ENCODE data around the gene SENP5. TPM values are rescaled to one million over a fixed set of nuclear protein-coding genes. Genes with fewer than 3 reads are reported as not detected.

Gene SENP5
- total RNA-seq, 1 experiment from 2014 or later: 30.2 TPM

DNA sequence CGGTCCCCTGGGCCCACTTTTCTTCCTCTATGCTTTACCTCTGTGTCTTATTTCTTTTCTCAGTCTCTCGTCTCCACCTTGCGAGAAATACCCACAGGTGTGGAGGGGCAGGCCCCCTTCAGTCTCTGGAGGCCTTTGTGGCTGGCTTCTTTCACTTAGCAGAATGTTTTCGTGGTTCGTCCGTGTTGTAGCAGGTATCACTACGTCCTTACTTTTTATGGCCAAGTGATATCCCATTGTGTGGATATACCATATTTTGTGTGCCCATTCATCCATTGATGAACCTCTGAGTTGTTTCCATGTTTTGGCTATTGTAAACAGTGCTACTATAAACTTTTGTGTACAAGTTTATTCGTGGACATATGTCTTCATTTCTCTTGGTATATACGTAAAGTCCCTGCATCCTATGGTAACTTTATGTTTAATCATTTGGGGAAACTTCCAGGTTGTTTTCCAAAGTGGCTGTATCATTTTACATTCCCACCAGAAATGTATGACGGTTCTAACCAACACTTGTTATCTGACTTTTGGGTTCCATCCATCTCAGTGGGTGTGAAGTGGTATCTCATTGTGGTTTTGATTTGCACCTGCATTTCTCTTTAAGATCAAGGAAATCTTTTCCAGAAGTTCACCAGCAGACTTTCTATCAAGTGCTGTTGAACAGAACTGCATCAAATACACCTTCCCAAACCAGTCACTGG, 95.4 kb downstream of the SENP5 start:
- Mint-ChIP-seq H3K27ac (ENCODE audit: low read depth, unreplicated experiment) (no peak overlapping the region), H3K27me3 (ENCODE audit: insufficient read depth, unreplicated experiment) (no peaks in the 10 kb centered on the region), H3K4me1 (ENCODE audit: insufficient read depth, unreplicated experiment) (no peaks in the 10 kb centered on the region), H3K36me3 (ENCODE audit: insufficient read depth, unreplicated experiment) (peaks cover 5% of the 10 kb centered on the region), H3K4me3 (ENCODE audit: unreplicated experiment) (no peak overlapping the region), H3K9me3 (ENCODE audit: unreplicated experiment) (no peaks in the 10 kb centered on the region)
- ChIA-PET POLR2A (interaction anchor here (0.7 kb wide), 1 partner anchor 54 kb away, joined by 3 read pairs; no protein-coding TSS in a partner anchor), CTCF (no interaction called here)
- intact Hi-C loops (cut with micrococcal nuclease): no loop called here
- BruUV-seq (replicated peaks): no TSS peak
- TF ChIP-seq, protein P1, sequence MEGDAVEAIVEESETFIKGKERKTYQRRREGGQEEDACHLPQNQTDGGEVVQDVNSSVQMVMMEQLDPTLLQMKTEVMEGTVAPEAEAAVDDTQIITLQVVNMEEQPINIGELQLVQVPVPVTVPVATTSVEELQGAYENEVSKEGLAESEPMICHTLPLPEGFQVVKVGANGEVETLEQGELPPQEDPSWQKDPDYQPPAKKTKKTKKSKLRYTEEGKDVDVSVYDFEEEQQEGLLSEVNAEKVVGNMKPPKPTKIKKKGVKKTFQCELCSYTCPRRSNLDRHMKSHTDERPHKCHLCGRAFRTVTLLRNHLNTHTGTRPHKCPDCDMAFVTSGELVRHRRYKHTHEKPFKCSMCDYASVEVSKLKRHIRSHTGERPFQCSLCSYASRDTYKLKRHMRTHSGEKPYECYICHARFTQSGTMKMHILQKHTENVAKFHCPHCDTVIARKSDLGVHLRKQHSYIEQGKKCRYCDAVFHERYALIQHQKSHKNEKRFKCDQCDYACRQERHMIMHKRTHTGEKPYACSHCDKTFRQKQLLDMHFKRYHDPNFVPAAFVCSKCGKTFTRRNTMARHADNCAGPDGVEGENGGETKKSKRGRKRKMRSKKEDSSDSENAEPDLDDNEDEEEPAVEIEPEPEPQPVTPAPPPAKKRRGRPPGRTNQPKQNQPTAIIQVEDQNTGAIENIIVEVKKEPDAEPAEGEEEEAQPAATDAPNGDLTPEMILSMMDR (IDR thresholded peaks at IDR 0.05; ENCODE audit: unreplicated experiment): no peak
- no peak for DNase-seq (ENCODE audit: unreplicated experiment)

DNA sequence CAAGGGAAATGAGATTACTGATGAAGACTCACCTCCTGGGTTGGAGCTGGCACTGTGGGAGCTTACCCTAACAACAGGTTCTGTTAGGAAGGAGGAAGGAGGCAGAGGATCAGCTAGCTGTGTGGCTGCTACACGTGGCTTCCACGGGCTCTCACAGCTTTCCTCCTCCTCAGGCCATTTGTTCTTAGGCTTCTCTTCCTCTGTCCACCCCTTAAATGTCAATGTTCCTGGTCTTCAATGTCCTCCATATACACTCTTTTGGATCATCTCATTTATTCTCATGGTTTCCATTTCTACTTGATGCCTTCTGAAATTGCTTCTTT, 95.9 kb downstream of the SENP5 start:
- Mint-ChIP-seq H3K36me3 (ENCODE audit: insufficient read depth, unreplicated experiment) (peaks cover 5% of the 10 kb centered on the region), H3K27me3 (ENCODE audit: insufficient read depth, unreplicated experiment) (no peaks in the 10 kb centered on the region), H3K9me3 (ENCODE audit: unreplicated experiment) (no peaks in the 10 kb centered on the region), H3K27ac (ENCODE audit: low read depth, unreplicated experiment) (no peak overlapping the region), H3K4me3 (ENCODE audit: unreplicated experiment) (no peak overlapping the region), H3K4me1 (ENCODE audit: insufficient read depth, unreplicated experiment) (no peaks in the 10 kb centered on the region)
- CTCF ChIA-PET: no interaction called here
- TF ChIP-seq, protein P1 (IDR thresholded peaks at IDR 0.05; ENCODE audit: unreplicated experiment): no peak
- BruUV-seq (replicated peaks): no TSS peak
- intact Hi-C loops (cut with micrococcal nuclease): no loop called here
- POLR2A ChIA-PET: interaction anchor here (0.7 to 1.4 kb wide), 3 partner anchors 21 to 54 kb away, joined by 3 to 4 read pairs (median 3); partner anchors contain the start of gene NCBP2
- DNase-seq (ENCODE audit: unreplicated experiment): no peak

- CTCF ChIA-PET: interaction anchor here (1.0 kb wide), 1 partner anchor 356 kb away, joined by 3 read pairs; no protein-coding TSS in a partner anchor
These were observed 97.5 kb downstream of the SENP5 start for GRCh38 chr3:196965112-196965803.

DNA sequence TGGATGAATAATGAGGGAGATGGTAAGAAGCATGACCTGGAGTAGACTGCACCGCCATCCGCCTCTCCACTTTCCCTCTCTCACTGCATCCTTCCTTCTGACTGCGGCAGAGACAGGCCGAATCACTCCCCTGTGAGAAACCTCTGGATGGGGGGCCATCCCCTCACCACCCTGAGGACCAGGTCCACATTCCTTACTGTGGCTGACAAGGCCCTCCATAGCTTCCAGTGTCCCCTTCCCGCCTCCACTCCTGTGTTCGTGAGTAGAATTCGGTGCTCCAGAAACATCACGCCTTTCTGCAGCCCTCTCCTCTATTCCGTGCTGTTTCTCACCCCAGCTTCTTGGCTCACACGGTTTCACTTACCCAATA, 98.1 kb downstream of the SENP5 start:
- TF ChIP-seq, protein P1 (IDR thresholded peaks at IDR 0.05; ENCODE audit: unreplicated experiment): no peak
- POLR2A ChIA-PET: no interaction called here
- no peak for DNase-seq (ENCODE audit: unreplicated experiment)
- no TSS peak for BruUV-seq (replicated peaks)
- intact Hi-C loops (cut with micrococcal nuclease): no loop called here
- no peaks in the 10 kb centered on the region for H3K4me1 Mint-ChIP-seq (ENCODE audit: insufficient read depth, unreplicated experiment)
- no peaks in the 10 kb centered on the region for H3K27me3 Mint-ChIP-seq (ENCODE audit: insufficient read depth, unreplicated experiment)
- no peak overlapping the region for H3K4me3 Mint-ChIP-seq (ENCODE audit: unreplicated experiment)
- CTCF ChIA-PET: interaction anchor here (1.0 kb wide), 1 partner anchor 357 kb away, joined by 3 read pairs; no protein-coding TSS in a partner anchor
- no peaks in the 10 kb centered on the region for H3K9me3 Mint-ChIP-seq (ENCODE audit: unreplicated experiment)
- H3K27ac Mint-ChIP-seq (ENCODE audit: low read depth, unreplicated experiment): no peak overlapping the region
- peaks cover 5% of the 10 kb centered on the region for H3K36me3 Mint-ChIP-seq (ENCODE audit: insufficient read depth, unreplicated experiment)

More at GRCh38 chr3:196965112-196965803, 97.5 kb downstream of the SENP5 start:
- no peak for DNase-seq (ENCODE audit: unreplicated experiment)
- Mint-ChIP-seq H3K27ac (ENCODE audit: low read depth, unreplicated experiment) (no peak overlapping the region), H3K4me3 (ENCODE audit: unreplicated experiment) (no peak overlapping the region), H3K36me3 (ENCODE audit: insufficient read depth, unreplicated experiment) (peaks cover 5% of the 10 kb centered on the region), H3K27me3 (ENCODE audit: insufficient read depth, unreplicated experiment) (no peaks in the 10 kb centered on the region), H3K9me3 (ENCODE audit: unreplicated experiment) (no peaks in the 10 kb centered on the region), H3K4me1 (ENCODE audit: insufficient read depth, unreplicated experiment) (no peaks in the 10 kb centered on the region)
- BruUV-seq (replicated peaks): no TSS peak
- intact Hi-C loops (cut with micrococcal nuclease): no loop called here
- POLR2A ChIA-PET: interaction anchor here (1.4 kb wide), 1 partner anchor 23 kb away, joined by 4 read pairs; the partner anchor contains the start of gene NCBP2
- TF ChIP-seq, protein P1 (IDR thresholded peaks at IDR 0.05; ENCODE audit: unreplicated experiment): no peak

Measured in MCF 10A (cell line).